Omental fat pad (tissue), 4 donors: ENCODE measurements around the gene ACOX2. TPM values are rescaled to one million over a fixed set of nuclear protein-coding genes. Genes with fewer than 3 reads are reported as not detected.
A peak's percentile ranks its signal among the peaks of the same experiment; 100 is the strongest.

Source experiments
- ATAC-seq: fragments of 150-250 bp; one replicate; pipeline ENCODE4 v1.9.1; 2016; ENCODE audit warnings: mild to moderate bottlenecking, moderate library complexity; ENCODE audit not compliant: low FRiP score
- DNase-seq: peaks from one replicate; pipeline ENCODE4 v3.0.0-alpha.2; 2019; ENCODE audit warnings: low spot score
- CTCF ChIP-seq, 3 donors: fragments of 450-650 bp; IDR thresholded peaks; one replicate each; pipeline ENCODE4 v1.5.1; 2016 to 2017; ENCODE audit warnings: antibody characterized with exemption in 3 of 3, mild to moderate bottlenecking in 3 of 3, moderate library complexity in 2 of 3
- total RNA-seq, 4 donors: library from RNA; depleted of rRNA; stranded (reverse); fragments of >200 nt; gene quantifications; one replicate each; pipeline ENCODE4 v1.1.0, GENCODE V29; 2016

The ACOX2 gene
- total RNA-seq, 4 donors from 2014 or later: 10.4 to 26.8 (median 15.3) TPM

- no peak for ATAC-seq
- no peak for TF ChIP-seq CTCF (IDR thresholded peaks at IDR 0.05)
- DNase-seq: no peak
Observed at GRCh38 chr3:58572634-58573230, 35.7 kb upstream of the ACOX2 start.

- TF ChIP-seq CTCF (IDR thresholded peaks at IDR 0.05): no peak
- ATAC-seq: no peak
- DNase-seq: no peak
Observed at GRCh38 chr3:58572013-58572633, 35.1 kb upstream of the ACOX2 start.

- ATAC-seq (no peak), DNase-seq (no peak)
- TF ChIP-seq CTCF (IDR thresholded peaks at IDR 0.05): no peak
Observed at GRCh38 chr3:58570851-58571250, 33.9 kb upstream of the ACOX2 start.

GRCh38 chr3:58569287-58570001 is 32.5 kb upstream of the ACOX2 start:
- TF ChIP-seq CTCF (IDR thresholded peaks at IDR 0.05): no peak
- DNase-seq (no peak), ATAC-seq (no peak)

- DNase-seq: peak; percentile 89
- peak; percentile 39 for ATAC-seq
- peak in 1 of 3 donors; percentile 83 for TF ChIP-seq CTCF (IDR thresholded peaks at IDR 0.05)
Observed at GRCh38 chr3:58568572-58569286, 31.7 kb upstream of the ACOX2 start.

GRCh38 chr3:58567251-58567515 is 30.2 kb upstream of the ACOX2 start:
- ATAC-seq (no peak), DNase-seq (no peak)
- TF ChIP-seq CTCF (IDR thresholded peaks at IDR 0.05): no peak
